GM12864 (cell line): ENCODE data around the gene ZGPAT.

Experiments used
- DNase-seq: peaks from one replicate; pipeline ENCODE4 v3.0.0-alpha.2; 2011; ENCODE audit warnings: low read depth
- H3K4me3 ChIP-seq: 2 replicates; pipeline ENCODE4 v1.5.1; 2011; ENCODE audit warnings: mild to moderate bottlenecking, low read depth, low read length, control low read depth
- TF ChIP-seq, protein P1 (sequence below): IDR thresholded peaks from 2 replicates; pipeline ENCODE4 v1.5.1; 2011; ENCODE audit warnings: low read depth, mild to moderate bottlenecking, moderate library complexity, low read length, control low read depth, inconsistent platforms; ENCODE audit errors: missing control alignments

Gene ZGPAT

DNA sequence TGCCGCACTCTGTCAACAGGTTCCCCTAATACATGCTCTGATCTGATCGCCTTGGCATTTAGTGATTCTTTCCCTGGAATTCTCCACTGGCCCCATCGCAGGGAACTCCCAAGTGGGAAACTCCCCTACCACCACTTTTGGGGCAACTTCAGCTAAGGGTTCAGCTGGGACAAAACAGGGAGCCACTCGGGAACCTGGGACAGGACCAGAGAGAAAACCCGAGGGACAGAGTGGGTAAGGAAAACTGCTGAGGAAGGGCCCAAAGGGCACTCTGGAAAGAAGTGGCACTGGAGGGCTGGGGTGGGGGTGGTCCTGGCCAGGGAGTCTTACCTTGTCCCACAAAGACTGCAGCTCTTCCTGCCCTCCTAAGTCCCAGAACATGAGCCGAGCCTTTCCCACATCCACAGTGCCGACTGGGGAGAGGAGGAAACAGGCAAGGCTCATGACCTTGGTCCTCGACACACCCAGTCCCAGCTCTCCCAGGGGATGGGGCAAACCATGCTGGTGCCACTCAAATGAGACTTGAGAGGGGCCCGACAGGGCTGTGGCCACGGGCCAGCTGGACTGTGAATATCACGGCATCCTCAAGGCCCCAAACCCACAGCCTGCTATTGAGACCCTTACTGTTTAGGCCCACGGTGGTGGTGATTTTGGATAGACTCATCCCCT is 1.7 kb upstream of the ZGPAT start:
- TF ChIP-seq, protein P1, sequence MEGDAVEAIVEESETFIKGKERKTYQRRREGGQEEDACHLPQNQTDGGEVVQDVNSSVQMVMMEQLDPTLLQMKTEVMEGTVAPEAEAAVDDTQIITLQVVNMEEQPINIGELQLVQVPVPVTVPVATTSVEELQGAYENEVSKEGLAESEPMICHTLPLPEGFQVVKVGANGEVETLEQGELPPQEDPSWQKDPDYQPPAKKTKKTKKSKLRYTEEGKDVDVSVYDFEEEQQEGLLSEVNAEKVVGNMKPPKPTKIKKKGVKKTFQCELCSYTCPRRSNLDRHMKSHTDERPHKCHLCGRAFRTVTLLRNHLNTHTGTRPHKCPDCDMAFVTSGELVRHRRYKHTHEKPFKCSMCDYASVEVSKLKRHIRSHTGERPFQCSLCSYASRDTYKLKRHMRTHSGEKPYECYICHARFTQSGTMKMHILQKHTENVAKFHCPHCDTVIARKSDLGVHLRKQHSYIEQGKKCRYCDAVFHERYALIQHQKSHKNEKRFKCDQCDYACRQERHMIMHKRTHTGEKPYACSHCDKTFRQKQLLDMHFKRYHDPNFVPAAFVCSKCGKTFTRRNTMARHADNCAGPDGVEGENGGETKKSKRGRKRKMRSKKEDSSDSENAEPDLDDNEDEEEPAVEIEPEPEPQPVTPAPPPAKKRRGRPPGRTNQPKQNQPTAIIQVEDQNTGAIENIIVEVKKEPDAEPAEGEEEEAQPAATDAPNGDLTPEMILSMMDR = no peak
- DNase-seq = no peak
- peak overlapping the region; percentile 61 for H3K4me3 ChIP-seq

DNA sequence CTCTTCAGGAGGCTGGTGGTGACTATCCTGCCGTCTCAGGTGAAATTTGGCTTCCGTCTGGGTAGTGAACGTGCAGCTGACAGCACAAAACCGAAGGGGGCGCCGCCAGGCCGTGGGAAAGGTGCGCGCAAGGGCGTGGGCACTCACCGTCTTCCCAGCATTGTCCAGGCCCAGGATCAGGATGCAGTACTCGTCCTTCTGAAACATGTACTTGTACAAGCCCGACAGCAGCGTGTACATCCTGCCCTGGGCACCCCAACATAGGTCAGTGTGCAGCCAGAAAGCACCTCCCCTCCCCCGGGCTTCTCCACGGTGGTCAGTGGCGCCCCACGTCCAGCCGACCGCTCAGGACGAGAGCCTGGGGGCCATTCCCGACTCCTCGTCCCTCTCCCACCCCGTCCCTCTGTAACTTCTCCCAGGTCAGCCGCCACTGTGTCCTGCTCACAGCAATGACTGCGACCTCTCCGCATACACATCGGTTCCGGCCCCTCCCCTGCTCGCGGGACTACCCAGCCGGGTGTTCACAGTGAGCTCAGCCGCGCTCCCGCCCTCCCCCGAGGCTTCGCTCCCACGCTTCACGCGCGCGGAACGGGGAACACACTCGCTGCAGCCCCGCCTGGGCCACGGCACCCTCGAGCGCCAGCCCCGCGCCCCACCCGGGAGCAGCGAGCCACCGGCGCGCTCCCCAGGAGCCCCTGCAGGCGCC is 834 bp upstream of the ZGPAT start:
- DNase-seq = no peak
- TF ChIP-seq, protein P1 = peak; percentile 89
- peak overlapping the region; percentile 61 for H3K4me3 ChIP-seq

DNA sequence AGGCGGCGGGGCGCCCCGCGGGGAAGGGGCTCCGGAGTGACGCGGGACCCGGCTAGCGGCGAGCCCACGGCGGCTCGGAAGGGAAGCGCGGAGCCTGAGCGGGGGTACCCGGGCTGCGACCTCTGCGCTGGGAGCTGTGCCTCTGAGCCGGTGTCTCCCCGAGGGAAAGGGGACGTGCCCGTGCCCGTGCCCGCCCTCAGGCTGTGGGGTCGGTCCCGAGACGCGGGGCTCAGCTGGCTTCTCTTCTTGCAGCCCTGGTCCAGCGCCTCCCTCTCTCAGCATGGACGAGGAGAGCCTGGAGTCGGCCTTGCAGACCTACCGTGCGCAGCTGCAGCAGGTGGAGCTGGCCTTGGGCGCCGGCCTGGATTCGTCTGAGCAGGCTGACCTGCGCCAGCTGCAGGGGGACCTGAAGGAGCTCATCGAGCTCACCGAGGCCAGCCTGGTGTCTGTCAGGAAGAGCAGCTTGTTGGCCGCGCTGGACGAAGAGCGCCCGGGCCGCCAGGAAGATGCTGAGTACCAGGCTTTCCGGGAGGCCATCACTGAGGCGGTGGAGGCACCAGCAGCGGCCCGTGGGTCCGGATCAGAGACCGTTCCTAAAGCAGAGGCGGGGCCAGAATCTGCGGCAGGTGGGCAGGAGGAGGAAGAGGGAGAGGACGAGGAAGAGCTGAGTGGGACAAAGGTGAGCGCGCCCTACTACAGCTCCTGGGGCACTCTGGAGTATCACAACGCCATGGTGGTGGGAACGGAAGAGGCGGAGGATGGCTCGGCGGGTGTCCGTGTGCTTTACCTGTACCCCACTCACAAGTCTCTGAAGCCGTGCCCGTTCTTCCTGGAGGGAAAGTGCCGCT is 686 bp downstream of the ZGPAT start:
- H3K4me3 ChIP-seq = peak overlapping the region; percentile 61
- TF ChIP-seq, protein P1 = no peak
- no peak for DNase-seq

DNA sequence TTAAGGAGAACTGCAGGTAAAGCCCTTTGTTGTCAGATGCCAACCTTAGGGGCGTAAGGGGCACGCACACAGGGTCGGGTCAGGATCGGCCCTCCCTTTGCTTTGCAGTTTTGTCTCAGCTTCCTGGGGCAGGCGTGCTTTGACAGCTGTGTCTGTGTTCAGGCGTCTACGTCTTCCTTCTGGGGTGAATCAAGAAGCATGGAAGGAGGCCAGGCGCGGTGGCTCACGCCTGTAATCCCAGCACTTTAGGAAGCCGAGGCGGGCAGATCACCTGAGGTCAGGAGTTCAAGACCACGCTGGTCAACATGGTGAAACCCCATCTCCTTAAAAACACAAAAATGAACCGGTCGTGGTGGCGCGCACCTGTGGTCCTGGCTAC is 1.3 kb downstream of the ZGPAT start:
- TF ChIP-seq, protein P1 = no peak
- DNase-seq = no peak
- H3K4me3 ChIP-seq = peak overlapping the region; percentile 61

DNA sequence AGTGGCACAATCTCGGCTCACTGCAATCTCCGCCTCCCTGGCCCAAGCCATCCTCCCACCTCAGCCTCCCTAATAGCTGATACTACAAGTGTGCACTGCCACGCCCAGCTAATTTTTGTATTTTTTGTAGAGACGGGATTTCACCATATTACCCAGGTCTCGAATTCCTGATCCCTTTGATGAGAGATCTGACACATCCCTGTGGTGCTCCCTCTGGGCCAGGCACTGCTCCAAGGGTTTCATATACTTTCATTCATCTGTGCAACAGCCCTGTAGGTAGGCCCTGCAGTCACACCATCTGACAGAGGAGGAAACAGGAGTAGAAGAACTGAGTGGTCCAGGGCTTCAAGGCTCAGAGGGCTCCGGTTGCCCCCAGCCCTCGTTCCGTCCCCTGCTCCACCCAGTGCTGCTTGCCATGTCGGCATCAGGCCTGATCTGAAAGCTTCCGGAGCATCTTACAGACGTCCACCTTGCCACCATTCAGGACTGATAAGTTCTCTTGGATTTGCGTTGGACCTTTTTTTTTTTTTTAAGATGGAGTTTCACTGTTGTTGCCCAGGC is 3.3 kb downstream of the ZGPAT start:
- TF ChIP-seq, protein P1 = no peak
- DNase-seq = no peak
- no peak overlapping the region for H3K4me3 ChIP-seq

DNA sequence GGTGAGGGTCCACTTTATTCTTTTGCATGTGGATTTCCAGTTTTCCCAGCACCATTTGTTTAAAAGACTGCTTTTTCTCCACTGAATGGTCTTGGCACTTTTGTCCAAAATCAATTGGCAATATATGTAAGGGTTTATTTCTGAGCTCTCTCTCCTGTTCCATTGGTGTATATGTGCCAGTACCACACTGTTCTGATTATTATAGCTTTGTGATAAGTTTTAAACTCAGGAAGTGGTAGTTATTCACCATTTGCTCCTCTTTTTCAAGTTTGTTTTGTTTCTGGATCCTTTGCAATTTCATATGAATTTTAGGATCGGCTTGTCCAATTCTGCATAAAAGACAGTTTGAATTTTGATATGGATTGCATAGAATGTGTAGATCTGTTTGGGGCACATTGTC is 4.4 kb downstream of the ZGPAT start:
- no peak overlapping the region for H3K4me3 ChIP-seq
- DNase-seq = no peak
- TF ChIP-seq, protein P1 = no peak
